ENCODE measurements around the gene IHH.

IHH gene

DNA sequence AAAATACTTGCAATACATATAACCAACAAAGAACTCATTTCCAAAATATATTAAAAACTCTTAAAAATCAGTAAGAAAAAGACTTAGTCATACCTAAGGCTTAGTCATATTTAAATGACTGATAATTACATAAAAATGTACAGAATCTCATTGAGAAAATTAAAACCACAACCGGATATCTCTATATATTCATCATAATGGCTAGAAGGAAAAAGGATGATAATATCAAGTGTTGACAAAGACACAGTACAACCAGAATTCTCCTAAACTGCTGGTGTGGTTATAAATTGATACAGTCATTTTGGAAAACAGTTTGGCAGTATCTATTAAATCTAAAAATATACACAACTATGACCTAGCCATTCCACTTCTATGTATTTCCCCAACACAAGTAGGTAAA lies 27.1 kb upstream of the IHH start:
- TF ChIP-seq SIN3A (IDR thresholded peaks at IDR 0.05; ENCODE audit: borderline replicate concordance, insufficient read depth, low read length) (no peak), POLR2AphosphoS5 (IDR thresholded peaks at IDR 0.05; ENCODE audit: low read depth, low read length) (no peak), TAF1 (IDR thresholded peaks at IDR 0.05; ENCODE audit: borderline replicate concordance, insufficient read depth, low read length) (no peak), FOXP2 (optimal IDR thresholded peaks at IDR 0.05; ENCODE audit: borderline replicate concordance, extremely low read depth, extremely low read length, insufficient read depth) (no peak)
- TF ChIP-seq, protein P1, sequence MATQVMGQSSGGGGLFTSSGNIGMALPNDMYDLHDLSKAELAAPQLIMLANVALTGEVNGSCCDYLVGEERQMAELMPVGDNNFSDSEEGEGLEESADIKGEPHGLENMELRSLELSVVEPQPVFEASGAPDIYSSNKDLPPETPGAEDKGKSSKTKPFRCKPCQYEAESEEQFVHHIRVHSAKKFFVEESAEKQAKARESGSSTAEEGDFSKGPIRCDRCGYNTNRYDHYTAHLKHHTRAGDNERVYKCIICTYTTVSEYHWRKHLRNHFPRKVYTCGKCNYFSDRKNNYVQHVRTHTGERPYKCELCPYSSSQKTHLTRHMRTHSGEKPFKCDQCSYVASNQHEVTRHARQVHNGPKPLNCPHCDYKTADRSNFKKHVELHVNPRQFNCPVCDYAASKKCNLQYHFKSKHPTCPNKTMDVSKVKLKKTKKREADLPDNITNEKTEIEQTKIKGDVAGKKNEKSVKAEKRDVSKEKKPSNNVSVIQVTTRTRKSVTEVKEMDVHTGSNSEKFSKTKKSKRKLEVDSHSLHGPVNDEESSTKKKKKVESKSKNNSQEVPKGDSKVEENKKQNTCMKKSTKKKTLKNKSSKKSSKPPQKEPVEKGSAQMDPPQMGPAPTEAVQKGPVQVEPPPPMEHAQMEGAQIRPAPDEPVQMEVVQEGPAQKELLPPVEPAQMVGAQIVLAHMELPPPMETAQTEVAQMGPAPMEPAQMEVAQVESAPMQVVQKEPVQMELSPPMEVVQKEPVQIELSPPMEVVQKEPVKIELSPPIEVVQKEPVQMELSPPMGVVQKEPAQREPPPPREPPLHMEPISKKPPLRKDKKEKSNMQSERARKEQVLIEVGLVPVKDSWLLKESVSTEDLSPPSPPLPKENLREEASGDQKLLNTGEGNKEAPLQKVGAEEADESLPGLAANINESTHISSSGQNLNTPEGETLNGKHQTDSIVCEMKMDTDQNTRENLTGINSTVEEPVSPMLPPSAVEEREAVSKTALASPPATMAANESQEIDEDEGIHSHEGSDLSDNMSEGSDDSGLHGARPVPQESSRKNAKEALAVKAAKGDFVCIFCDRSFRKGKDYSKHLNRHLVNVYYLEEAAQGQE (IDR thresholded peaks at IDR 0.05; ENCODE audit: insufficient read depth in 1 of 2, low read depth in 2 of 2, low read length in 2 of 2), result no peak

DNA sequence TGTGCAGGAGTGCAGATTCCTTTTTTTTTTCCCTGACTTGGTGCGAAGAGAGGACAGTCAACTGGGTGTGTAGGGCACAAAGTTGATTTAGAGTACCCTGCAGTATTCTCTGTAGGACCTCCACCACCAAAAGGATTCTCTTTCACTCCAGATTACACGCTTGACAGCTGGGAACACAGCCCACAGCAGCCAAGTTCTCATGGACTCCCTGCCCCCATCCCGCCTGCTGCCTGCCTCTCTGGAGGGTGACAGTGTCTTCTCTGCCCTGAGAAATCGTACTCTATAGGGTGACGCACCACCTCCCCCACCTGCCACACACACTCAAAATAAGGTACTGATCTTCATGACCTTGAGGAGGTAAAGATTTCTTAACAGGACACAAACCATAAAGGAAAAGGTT lies 26.6 kb upstream of the IHH start:
- TF ChIP-seq TAF1 (IDR thresholded peaks at IDR 0.05; ENCODE audit: borderline replicate concordance, insufficient read depth, low read length), result no peak
- no peak for TF ChIP-seq POLR2AphosphoS5 (IDR thresholded peaks at IDR 0.05; ENCODE audit: low read depth, low read length)
- TF ChIP-seq, protein P1 (IDR thresholded peaks at IDR 0.05; ENCODE audit: insufficient read depth in 1 of 2, low read depth in 2 of 2, low read length in 2 of 2), result no peak
- TF ChIP-seq SIN3A (IDR thresholded peaks at IDR 0.05; ENCODE audit: borderline replicate concordance, insufficient read depth, low read length), result no peak
- no peak for TF ChIP-seq FOXP2 (optimal IDR thresholded peaks at IDR 0.05; ENCODE audit: borderline replicate concordance, extremely low read depth, extremely low read length, insufficient read depth)

DNA sequence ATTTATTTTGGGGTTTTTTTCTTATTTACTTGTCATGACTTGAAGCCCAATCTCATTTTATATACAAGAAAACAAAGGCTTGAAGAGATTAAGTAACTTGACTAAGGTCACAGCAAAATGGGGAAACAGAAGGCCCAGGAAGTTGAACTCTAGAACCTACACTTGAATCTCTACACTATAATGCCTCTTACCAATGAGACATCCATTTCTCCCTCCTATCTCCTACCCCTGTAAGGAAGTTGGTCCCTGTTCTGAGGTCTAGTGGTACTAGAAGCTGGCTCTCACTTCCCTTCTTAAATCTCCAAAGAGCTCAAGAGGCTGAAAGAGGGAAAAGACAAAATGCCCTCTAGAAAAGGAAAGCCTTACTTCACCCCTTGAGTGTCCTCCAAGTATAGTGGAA lies 25.5 kb upstream of the IHH start:
- TF ChIP-seq POLR2AphosphoS5 (IDR thresholded peaks at IDR 0.05; ENCODE audit: low read depth, low read length), result no peak
- TF ChIP-seq FOXP2 (optimal IDR thresholded peaks at IDR 0.05; ENCODE audit: borderline replicate concordance, extremely low read depth, extremely low read length, insufficient read depth), result no peak
- TF ChIP-seq, protein P1 (IDR thresholded peaks at IDR 0.05; ENCODE audit: insufficient read depth in 1 of 2, low read depth in 2 of 2, low read length in 2 of 2), result no peak
- TF ChIP-seq TAF1 (IDR thresholded peaks at IDR 0.05; ENCODE audit: borderline replicate concordance, insufficient read depth, low read length), result no peak
- TF ChIP-seq SIN3A (IDR thresholded peaks at IDR 0.05; ENCODE audit: borderline replicate concordance, insufficient read depth, low read length), result no peak

DNA sequence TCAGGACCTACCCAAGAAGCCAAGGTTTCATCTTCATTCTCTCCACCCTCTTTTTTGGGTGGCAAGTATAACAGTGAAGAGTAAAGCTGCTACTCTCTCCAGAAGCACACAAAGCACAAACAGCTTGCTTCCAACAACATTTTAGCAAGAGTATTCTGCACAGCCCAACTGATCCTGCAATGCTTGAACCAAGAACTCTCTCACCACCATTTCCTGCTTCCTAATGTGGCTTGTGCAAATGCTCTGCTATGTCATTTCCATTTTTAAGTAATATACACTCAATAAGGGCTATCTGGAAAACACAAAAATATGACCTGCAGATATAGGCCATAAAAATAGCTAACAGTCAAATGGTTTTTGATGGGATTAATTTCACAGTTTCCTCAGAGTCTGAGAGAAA lies 24.1 kb upstream of the IHH start:
- TF ChIP-seq SIN3A (IDR thresholded peaks at IDR 0.05; ENCODE audit: borderline replicate concordance, insufficient read depth, low read length), result no peak
- no peak for TF ChIP-seq POLR2AphosphoS5 (IDR thresholded peaks at IDR 0.05; ENCODE audit: low read depth, low read length)

DNA sequence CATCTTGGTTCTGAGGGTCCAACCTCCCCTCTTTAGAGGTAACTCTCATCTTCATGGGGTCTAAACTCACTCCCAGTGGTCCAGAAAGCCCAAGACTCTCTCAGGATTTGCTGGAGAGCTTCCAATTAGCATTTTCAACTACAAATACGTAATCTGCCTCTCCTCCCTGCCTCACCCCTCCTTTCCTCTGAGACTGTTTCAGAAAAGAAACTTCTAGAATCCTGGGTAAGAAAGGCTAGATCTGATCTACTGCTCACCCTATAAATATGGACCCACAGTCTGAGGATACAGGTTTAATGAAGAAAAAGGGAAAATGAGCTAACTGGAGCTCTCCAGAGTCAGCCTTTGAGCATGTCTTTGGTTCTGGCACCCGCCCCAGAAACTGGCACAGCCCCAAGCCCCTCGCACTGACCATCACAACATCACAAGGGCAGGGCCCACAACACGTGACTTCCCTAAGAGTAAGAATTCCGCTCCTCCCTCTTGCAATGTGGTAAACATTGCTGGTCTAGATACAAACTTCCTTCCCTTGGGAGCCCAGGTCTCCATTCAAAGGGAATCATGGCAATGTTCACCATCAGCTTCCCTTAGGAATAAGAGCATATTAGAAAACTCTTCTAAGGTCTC lies 21.7 kb upstream of the IHH start:
- TF ChIP-seq POLR2AphosphoS5 (IDR thresholded peaks at IDR 0.05; ENCODE audit: low read depth, low read length) (no peak), SIN3A (IDR thresholded peaks at IDR 0.05; ENCODE audit: borderline replicate concordance, insufficient read depth, low read length) (no peak), TAF1 (IDR thresholded peaks at IDR 0.05; ENCODE audit: borderline replicate concordance, insufficient read depth, low read length) (no peak), FOXP2 (optimal IDR thresholded peaks at IDR 0.05; ENCODE audit: borderline replicate concordance, extremely low read depth, extremely low read length, insufficient read depth) (no peak)
- TF ChIP-seq, protein P1 (IDR thresholded peaks at IDR 0.05; ENCODE audit: insufficient read depth in 1 of 2, low read depth in 2 of 2, low read length in 2 of 2), result no peak

Data from PFSK-1 (cell line).